Measurements from ENCODE around the gene SRPX2.

Gene SRPX2

DNA sequence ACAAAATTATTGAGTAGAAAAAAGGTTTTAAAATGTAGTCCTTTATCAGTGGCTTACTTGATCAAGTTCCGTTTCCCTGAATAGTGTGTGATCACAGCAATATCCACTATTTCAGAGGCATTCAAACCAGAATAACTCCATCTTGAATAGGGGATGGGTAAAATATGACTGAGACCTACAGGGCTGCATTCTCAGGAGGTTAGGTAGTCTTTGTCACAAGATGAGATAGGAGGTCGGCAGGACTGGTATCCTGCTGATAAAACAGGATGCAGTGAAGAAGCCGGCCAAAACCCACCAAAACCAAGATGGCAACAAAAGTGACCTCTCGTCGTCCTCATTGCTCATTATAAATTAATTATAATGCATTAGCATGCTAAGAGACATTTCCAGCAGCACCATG, 32.0 kb upstream of the SRPX2 start:
- TF ChIP-seq, protein P1, sequence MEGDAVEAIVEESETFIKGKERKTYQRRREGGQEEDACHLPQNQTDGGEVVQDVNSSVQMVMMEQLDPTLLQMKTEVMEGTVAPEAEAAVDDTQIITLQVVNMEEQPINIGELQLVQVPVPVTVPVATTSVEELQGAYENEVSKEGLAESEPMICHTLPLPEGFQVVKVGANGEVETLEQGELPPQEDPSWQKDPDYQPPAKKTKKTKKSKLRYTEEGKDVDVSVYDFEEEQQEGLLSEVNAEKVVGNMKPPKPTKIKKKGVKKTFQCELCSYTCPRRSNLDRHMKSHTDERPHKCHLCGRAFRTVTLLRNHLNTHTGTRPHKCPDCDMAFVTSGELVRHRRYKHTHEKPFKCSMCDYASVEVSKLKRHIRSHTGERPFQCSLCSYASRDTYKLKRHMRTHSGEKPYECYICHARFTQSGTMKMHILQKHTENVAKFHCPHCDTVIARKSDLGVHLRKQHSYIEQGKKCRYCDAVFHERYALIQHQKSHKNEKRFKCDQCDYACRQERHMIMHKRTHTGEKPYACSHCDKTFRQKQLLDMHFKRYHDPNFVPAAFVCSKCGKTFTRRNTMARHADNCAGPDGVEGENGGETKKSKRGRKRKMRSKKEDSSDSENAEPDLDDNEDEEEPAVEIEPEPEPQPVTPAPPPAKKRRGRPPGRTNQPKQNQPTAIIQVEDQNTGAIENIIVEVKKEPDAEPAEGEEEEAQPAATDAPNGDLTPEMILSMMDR (IDR thresholded peaks at IDR 0.05; ENCODE audit: low read depth, low read length) = no peak
- DNase-seq (ENCODE audit: extremely low read depth, low read depth) = no peak

DNA sequence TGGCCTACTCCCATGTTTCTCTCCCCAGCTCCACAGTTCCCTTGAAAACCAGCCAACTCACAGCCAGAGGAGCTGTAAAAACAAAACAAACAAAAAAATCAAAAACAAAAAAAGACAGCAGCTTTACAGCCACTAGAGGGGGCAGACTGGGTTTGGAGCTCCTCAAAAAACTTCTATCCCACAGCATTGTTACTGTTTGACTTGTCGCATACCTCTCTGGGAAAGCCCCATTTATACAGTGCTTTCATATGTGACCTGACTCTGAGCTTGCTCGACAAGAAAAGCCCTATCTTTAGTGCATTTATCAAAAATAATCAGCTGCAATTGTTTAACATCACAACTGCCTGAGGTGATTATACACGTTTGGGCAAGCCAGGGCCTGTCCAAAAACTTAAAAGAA, 29.0 kb upstream of the SRPX2 start:
- DNase-seq (ENCODE audit: extremely low read depth, low read depth) = peak; percentile 12
- TF ChIP-seq, protein P1 (IDR thresholded peaks at IDR 0.05; ENCODE audit: low read depth, low read length) = peak; percentile 72

DNA sequence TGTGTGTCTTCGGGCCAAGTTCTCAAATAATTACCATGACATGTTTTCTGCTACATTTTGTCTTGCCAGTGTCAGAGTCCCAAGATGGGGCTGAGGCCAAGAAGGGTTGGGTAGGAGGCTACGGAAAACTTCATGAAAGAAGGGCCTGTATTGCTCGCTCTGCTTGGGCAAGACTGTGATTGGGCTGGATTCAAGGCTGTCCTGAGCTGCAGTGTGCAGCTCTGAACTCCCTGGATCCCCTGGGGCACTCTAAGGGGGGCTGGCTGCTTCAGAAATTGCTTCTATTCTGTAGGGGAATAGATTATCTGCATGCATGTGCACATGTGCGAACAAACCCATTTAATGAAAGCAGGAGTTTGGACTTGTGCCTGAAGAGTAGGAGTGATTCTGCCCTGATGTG, 21.0 kb upstream of the SRPX2 start:
- DNase-seq (ENCODE audit: extremely low read depth, low read depth) = no peak
- TF ChIP-seq, protein P1 (IDR thresholded peaks at IDR 0.05; ENCODE audit: low read depth, low read length) = no peak

DNA sequence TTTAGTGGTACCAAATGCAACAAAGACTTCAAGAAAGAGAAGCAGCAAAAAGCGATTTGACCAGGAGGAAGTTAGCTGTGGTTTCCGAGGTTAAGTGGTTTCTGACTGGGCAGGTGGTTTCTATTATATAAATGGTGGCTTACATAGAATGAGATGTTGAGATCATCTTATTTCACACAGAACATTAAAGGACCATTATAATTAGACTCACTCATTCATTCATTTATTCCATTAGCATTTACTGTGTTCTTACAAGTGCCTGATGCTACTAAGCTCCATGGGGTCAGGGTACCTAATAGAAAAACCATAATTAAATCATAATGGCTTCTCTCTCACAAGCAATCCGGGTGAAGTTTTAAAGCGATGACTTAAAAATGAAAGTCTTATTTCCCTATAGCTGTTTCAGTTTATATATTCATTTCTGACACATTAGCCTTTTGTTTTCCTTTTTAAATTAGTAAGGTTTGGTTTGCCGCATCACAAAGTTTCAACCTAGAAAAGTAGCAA, 18.0 kb upstream of the SRPX2 start:
- no peak for DNase-seq (ENCODE audit: extremely low read depth, low read depth)
- TF ChIP-seq, protein P1 (IDR thresholded peaks at IDR 0.05; ENCODE audit: low read depth, low read length) = no peak

DNA sequence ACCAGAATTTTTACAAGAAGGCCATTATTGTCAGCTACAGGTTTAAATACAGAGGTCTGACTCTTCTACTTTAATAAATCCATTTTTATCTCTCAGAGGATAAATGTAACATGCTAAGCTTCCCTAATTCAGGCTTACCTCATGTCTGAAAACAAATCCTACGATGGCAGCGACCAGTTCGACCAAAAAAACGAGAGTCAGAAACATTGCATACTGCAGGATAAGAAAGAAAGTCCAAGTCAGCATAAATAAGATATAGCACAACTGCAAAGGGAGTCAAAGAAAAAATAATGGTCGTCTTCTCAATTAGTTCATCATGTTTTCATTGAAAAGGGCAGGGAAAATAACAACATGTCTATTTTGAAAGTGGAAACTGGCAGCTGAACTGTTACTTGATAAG, 9.0 kb upstream of the SRPX2 start:
- no peak for DNase-seq (ENCODE audit: extremely low read depth, low read depth)
- TF ChIP-seq, protein P1 (IDR thresholded peaks at IDR 0.05; ENCODE audit: low read depth, low read length) = no peak

DNA sequence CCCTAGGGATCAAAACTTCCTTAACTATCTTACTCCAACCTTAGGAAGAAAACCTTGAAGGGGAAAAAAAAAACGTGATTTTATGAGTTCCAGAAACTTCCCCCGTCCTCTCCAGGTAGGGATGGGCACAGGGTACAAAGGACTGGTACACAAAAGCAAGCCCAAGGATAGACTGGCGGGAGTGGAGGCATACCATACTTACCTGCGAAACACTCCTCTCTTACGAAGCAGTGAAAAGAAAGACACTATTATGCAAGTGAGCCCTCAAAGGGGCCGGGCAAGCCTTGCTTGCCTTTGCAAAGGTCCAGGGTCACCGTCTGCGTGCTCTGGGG, 8.0 kb upstream of the SRPX2 start:
- TF ChIP-seq, protein P1 (IDR thresholded peaks at IDR 0.05; ENCODE audit: low read depth, low read length) = no peak
- DNase-seq (ENCODE audit: extremely low read depth, low read depth) = no peak

DNA sequence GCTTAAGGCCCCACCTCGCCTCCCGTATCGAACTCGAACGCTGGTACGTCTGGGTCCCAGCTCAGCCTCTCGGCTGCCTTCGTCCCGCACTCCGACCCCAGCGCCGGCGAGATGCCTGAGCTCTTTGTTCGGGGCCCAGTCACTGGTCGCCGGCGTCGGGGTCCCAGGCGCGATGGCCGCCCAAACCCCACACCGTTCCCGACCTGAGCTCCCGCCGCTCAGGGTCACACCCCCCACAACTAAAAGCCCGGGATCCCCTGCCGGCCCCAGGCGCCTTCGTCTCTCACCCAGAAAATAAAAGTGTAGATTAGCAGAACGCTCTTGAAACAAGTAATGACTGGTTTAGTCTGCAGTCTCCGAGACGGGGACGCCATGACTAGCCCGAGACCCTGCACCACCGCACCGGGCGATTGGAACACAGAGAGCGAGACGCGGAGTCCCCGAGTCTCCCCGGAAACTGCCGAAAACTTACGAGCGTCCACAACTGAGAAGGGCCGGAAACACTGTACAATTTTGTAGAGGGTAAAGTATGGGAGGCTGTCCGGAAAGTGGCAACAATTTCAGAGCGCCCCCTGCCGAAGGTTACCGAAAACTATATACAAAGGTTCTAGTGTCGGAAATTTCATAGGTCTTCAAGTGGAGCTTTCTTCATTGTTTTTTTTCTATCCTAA, 7.5 kb upstream of the SRPX2 start, which contains the start of gene TSPAN6:
Gene TSPAN6 (minus strand): TSS at position 486 of the 671 bp plus-strand sequence. CDS start 112 bp downstream, at position 374.
- TF ChIP-seq, protein P1 (IDR thresholded peaks at IDR 0.05; ENCODE audit: low read depth, low read length) = peak; percentile 50

More for the DNA sequence above, 7.5 kb upstream of the SRPX2 start, which contains the start of gene TSPAN6:
- peak; percentile 58 for DNase-seq (ENCODE audit: extremely low read depth, low read depth)
